GM12878 (cell line): ENCODE results near the gene CA10. TPM values are rescaled to one million over a fixed set of nuclear protein-coding genes. Genes with fewer than 3 reads are reported as not detected.

Experiments
- ATAC-seq: fragments of 200-7000 bp; cut with Tn5 transposase; 3 replicates; pipeline ENCODE4 v1.9.1; 2020; ENCODE audit warnings: mild to moderate bottlenecking, moderate library complexity
- BruUV-seq: library from RNA; stranded (reverse); fragments of 400-500 nt; replicated peaks from 2 replicates; lab custom pipeline; 2021; lab: Mats Ljungman, UMichigan
- CTCF ChIA-PET: fragments of 300-600 bp; sonication (Branson Sonifier 250); formaldehyde crosslinking; extraction: SDS; loops from one replicate; lab custom pipeline; 2021; ENCODE audit warnings: inconsistent platforms; lab: Yijun Ruan, JAX
- POLR2A ChIA-PET: fragments of 350-600 bp; formaldehyde crosslinking; extraction: SDS; loops from one replicate; lab custom pipeline; 2021; ENCODE audit warnings: inconsistent platforms; lab: Charles Lee
- RAD21 ChIA-PET: fragments of 300-600 bp; sonication (Branson Sonifier 250); formaldehyde crosslinking; loops from one replicate; lab custom pipeline; 2023; ENCODE audit warnings: antibody characterized with exemption; ENCODE audit not compliant: unreplicated experiment; lab: Charles Lee
- SMC1A ChIA-PET: fragments of 300-600 bp; sonication (Branson Sonifier 250); formaldehyde crosslinking; loops from one replicate; lab custom pipeline; 2023; ENCODE audit not compliant: unreplicated experiment, uncharacterized antibody; lab: Charles Lee
- DNase-seq: peaks from one replicate; pipeline ENCODE4 v3.0.0-alpha.2; 2011; ENCODE audit warnings: low read depth, low spot score
- FAIRE-seq: peaks from 3 replicates; lab custom pipeline; 2011; peaks lifted over from hg19 to GRCh38; lab: Jason Lieb, UNC
- H2AFZ ChIP-seq: 2 replicates; pipeline ENCODE4 v1.6.0; 2011; ENCODE audit warnings: low read depth, low read length, control low read depth; ENCODE audit not compliant: control insufficient read depth
- H3K27ac ChIP-seq: 2 replicates; pipeline ENCODE4 v1.5.1; 2011; ENCODE audit warnings: control low read depth; ENCODE audit not compliant: control insufficient read depth, insufficient read depth
- H3K27me3 ChIP-seq, 2 experiments: replicated peaks in 1 of 2; 2 replicates each; pipeline versions ENCODE4 v1.6.0 to v1.6.1; 2011; ENCODE audit warnings: low read length in 1 of 2; ENCODE audit not compliant: control insufficient read depth in 2 of 2, insufficient read depth in 2 of 2
- H3K36me3 ChIP-seq, 2 experiments: 2 replicates each; pipeline ENCODE4 v1.5.1; 2011; ENCODE audit warnings: low read length in 1 of 2; ENCODE audit not compliant: control insufficient read depth in 2 of 2, insufficient read depth in 2 of 2
- H3K4me1 ChIP-seq: 2 replicates; pipeline ENCODE4 v1.6.1; 2011; ENCODE audit warnings: mild to moderate bottlenecking, low read length, moderate library complexity, mixed read lengths; ENCODE audit not compliant: control insufficient read depth, insufficient read depth
- H3K4me2 ChIP-seq: 2 replicates; pipeline ENCODE4 v1.6.0; 2011; ENCODE audit warnings: control low read depth; ENCODE audit not compliant: control insufficient read depth, insufficient read depth
- H3K4me3 ChIP-seq: fragments of 200-600 bp; sonication (generic); 2 replicates; pipeline ENCODE4 v1.5.1; 2016
- H3K79me2 ChIP-seq: 2 replicates; pipeline ENCODE4 v1.6.0; 2011; ENCODE audit warnings: low read length; ENCODE audit not compliant: control insufficient read depth, insufficient read depth
- H3K9ac ChIP-seq: 2 replicates; pipeline ENCODE4 v1.8.0; 2011; ENCODE audit warnings: low read length, control low read depth, mixed read lengths; ENCODE audit not compliant: control insufficient read depth, insufficient read depth
- H3K9me3 ChIP-seq: replicated peaks from 3 replicates; pipeline ENCODE4 v1.5.1; 2011; ENCODE audit warnings: mild to moderate bottlenecking, low read length; ENCODE audit not compliant: control insufficient read depth, insufficient read depth
- H4K20me1 ChIP-seq: 2 replicates; pipeline ENCODE4 v1.6.0; 2011; ENCODE audit not compliant: control insufficient read depth, insufficient read depth
- BCL11A ChIP-seq: IDR thresholded peaks from 2 replicates; pipeline ENCODE4 v1.6.1; 2011; ENCODE audit warnings: low read depth, low read length
- CHD2 ChIP-seq: IDR thresholded peaks from 2 replicates; pipeline ENCODE4 v1.6.1; 2011; ENCODE audit warnings: low read depth, low read length, improper control_type of control experiment, borderline replicate concordance
- EED ChIP-seq: sonication (generic); IDR thresholded peaks from 2 replicates; pipeline ENCODE4 v1.6.1; 2016; ENCODE audit warnings: antibody characterized with exemption, low read depth
- GABPA ChIP-seq: IDR thresholded peaks from 2 replicates; pipeline ENCODE4 v1.6.1; 2014; ENCODE audit warnings: antibody characterized with exemption, low read depth, mild to moderate bottlenecking, inconsistent platforms
- HDGF ChIP-seq: fragments of 450-650 bp; IDR thresholded peaks from 2 replicates; pipeline ENCODE4 v1.6.1; 2016; ENCODE audit warnings: antibody characterized with exemption
- JUNB ChIP-seq: IDR thresholded peaks from 2 replicates; pipeline ENCODE4 v1.6.1; 2016; ENCODE audit warnings: antibody characterized with exemption, mild to moderate bottlenecking
- LARP7 ChIP-seq: fragments of 450-650 bp; IDR thresholded peaks from 2 replicates; pipeline ENCODE4 v1.6.1; 2017; ENCODE audit warnings: mild to moderate bottlenecking
- MTA2 ChIP-seq: fragments of 450-650 bp; IDR thresholded peaks from 2 replicates; pipeline ENCODE4 v1.6.1; 2016; ENCODE audit warnings: low read depth, mild to moderate bottlenecking, moderate library complexity
- MYB ChIP-seq: fragments of 150-350 bp; IDR thresholded peaks from 2 replicates; pipeline ENCODE4 v1.6.1; 2014; ENCODE audit warnings: mild to moderate bottlenecking, low read depth, low read length, borderline replicate concordance
- NFYB ChIP-seq: IDR thresholded peaks from 2 replicates; pipeline ENCODE4 v1.6.1; 2011; ENCODE audit warnings: low read depth, mild to moderate bottlenecking, low read length, improper control_type of control experiment, moderate library complexity; ENCODE audit not compliant: insufficient read depth
- PBX3 ChIP-seq: IDR thresholded peaks from 2 replicates; pipeline ENCODE4 v1.6.1; 2011; ENCODE audit warnings: mild to moderate bottlenecking, low read depth, low read length, moderate library complexity; ENCODE audit not compliant: insufficient replicate concordance
- PML ChIP-seq: IDR thresholded peaks from 2 replicates; pipeline ENCODE4 v1.6.1; 2012; ENCODE audit warnings: low read length, inconsistent platforms
- POU2F2 ChIP-seq: IDR thresholded peaks from 3 replicates; pipeline ENCODE4 v1.6.1; 2011; ENCODE audit warnings: low read depth, mild to moderate bottlenecking, low read length, borderline replicate concordance
- RELA ChIP-seq: fragments of 450-650 bp; IDR thresholded peaks from 2 replicates; pipeline ENCODE4 v1.8.0; 2014; ENCODE audit warnings: borderline replicate concordance; ENCODE audit not compliant: partially characterized antibody
- SREBF2 ChIP-seq: IDR thresholded peaks from 2 replicates; pipeline ENCODE4 v1.6.1; 2012; ENCODE audit warnings: mild to moderate bottlenecking, low read length
- SRF ChIP-seq, 2 experiments: IDR thresholded peaks; 2 replicates each; pipeline ENCODE4 v1.6.1; 2011; ENCODE audit warnings: low read depth in 2 of 2, low read length in 2 of 2, mild to moderate bottlenecking in 1 of 2, moderate library complexity in 1 of 2
- TAF1 ChIP-seq: IDR thresholded peaks from 2 replicates; pipeline ENCODE4 v1.6.1; 2011; ENCODE audit warnings: mild to moderate bottlenecking, low read depth, low read length, borderline replicate concordance
- ZNF24 ChIP-seq: fragments of 450-650 bp; IDR thresholded peaks from 2 replicates; pipeline ENCODE4 v1.6.1; 2017; ENCODE audit warnings: antibody characterized with exemption, mild to moderate bottlenecking
- WGBS: methylation state at CpG from one replicate; pipeline ENCODE4 v1.1.6; 2016; ENCODE audit warnings: low lambda C conversion rate; ENCODE audit not compliant: insufficient replicate concordance, insufficient coverage; ENCODE audit errors: missing lambda C conversion rate; 5-methylcytosine and 5-hydroxymethylcytosine counted together
- in situ Hi-C: fragments of 300-500 bp; cut with MboI; formaldehyde crosslinking; loops from 9 replicates; pipeline ENCODE4 v1.14.3; 2018; ENCODE audit warnings: mixed read lengths
- intact Hi-C: fragments of 100-400 bp; cut with micrococcal nuclease; formaldehyde crosslinking; loops from one replicate; pipeline ENCODE4 v1.14.2; 2022; ENCODE audit not compliant: unreplicated experiment
- polyA plus RNA-seq, 11 experiments: library from polyadenylated mRNA; depleted of rRNA in 4 of 11; unstranded in 6 of 11; stranded (reverse) in 5 of 11; fragments of >200 nt; fragmentation: Nextera tagmentation in 4 of 11; fragmentation: Illumina TruSeq in 1 of 11; extraction: Ambion mirVana in 4 of 11; extraction: Trizol in 1 of 11; gene quantifications; 1 replicate in 1 of 11; 2 replicates in 10 of 11; pipeline versions ENCODE4 v1.2.1 to v1.2.3, GENCODE V29; 2011 to 2016; ENCODE audit warnings: inconsistent platforms in 2 of 11, missing spikeins in 2 of 11, low read depth in 1 of 11
- total RNA-seq, 4 experiments: library from RNA; depleted of rRNA in 3 of 4; stranded (reverse); fragments of >200 nt in 3 of 4; fragmentation: Illumina TruSeq in 1 of 4; extraction: Trizol in 1 of 4; gene quantifications; 2 replicates each; pipeline versions ENCODE4 v1.2.1 to v1.2.3, GENCODE V29; 2013 to 2021
- TF ChIP-seq, protein P1 (sequence below): IDR thresholded peaks from 2 replicates; pipeline ENCODE4 v1.6.1; 2012; ENCODE audit warnings: improper control_type of control experiment, low read depth, low read length; ENCODE audit not compliant: insufficient replicate concordance

Gene CA10
- total and polyA plus RNA-seq, 10 of the 15 experiments (the other 5 are each of a cell fraction or from before 2014, with no cell fraction given): not detected

- TF ChIP-seq POU2F2 (no peak), RELA (no peak), GABPA (no peak), HDGF (no peak), TAF1 (no peak), MTA2 (no peak), CHD2 (no peak), SREBF2 (no peak), JUNB (no peak), LARP7 (no peak), BCL11A (no peak), ZNF24 (no peak), PML (no peak), PBX3 (no peak), NFYB (no peak), MYB (no peak), SRF (IDR thresholded peaks at IDR 0.05; ENCODE audit: low read depth in 2 of 2, low read length in 2 of 2) (no peak), EED (no peak)
- TF ChIP-seq, protein P1, sequence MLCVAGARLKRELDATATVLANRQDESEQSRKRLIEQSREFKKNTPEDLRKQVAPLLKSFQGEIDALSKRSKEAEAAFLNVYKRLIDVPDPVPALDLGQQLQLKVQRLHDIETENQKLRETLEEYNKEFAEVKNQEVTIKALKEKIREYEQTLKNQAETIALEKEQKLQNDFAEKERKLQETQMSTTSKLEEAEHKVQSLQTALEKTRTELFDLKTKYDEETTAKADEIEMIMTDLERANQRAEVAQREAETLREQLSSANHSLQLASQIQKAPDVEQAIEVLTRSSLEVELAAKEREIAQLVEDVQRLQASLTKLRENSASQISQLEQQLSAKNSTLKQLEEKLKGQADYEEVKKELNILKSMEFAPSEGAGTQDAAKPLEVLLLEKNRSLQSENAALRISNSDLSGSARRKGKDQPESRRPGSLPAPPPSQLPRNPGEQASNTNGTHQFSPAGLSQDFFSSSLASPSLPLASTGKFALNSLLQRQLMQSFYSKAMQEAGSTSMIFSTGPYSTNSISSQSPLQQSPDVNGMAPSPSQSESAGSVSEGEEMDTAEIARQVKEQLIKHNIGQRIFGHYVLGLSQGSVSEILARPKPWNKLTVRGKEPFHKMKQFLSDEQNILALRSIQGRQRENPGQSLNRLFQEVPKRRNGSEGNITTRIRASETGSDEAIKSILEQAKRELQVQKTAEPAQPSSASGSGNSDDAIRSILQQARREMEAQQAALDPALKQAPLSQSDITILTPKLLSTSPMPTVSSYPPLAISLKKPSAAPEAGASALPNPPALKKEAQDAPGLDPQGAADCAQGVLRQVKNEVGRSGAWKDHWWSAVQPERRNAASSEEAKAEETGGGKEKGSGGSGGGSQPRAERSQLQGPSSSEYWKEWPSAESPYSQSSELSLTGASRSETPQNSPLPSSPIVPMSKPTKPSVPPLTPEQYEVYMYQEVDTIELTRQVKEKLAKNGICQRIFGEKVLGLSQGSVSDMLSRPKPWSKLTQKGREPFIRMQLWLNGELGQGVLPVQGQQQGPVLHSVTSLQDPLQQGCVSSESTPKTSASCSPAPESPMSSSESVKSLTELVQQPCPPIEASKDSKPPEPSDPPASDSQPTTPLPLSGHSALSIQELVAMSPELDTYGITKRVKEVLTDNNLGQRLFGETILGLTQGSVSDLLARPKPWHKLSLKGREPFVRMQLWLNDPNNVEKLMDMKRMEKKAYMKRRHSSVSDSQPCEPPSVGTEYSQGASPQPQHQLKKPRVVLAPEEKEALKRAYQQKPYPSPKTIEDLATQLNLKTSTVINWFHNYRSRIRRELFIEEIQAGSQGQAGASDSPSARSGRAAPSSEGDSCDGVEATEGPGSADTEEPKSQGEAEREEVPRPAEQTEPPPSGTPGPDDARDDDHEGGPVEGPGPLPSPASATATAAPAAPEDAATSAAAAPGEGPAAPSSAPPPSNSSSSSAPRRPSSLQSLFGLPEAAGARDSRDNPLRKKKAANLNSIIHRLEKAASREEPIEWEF: no peak
- 9% methylated on average over 5 of the region's 5 CpGs for WGBS
- Histone ChIP-seq H3K36me3 (no peaks in the 10 kb centered on the region), H2AFZ (no peak overlapping the region), H3K79me2 (no peaks in the 10 kb centered on the region), H3K27me3 (no peaks in the 10 kb centered on the region), H3K4me3 (no peak overlapping the region), H3K9ac (no peak overlapping the region), H3K27ac (no peak overlapping the region), H3K4me1 (no peaks in the 10 kb centered on the region), H3K4me2 (no peak overlapping the region), H3K9me3 (no peaks in the 10 kb centered on the region), H4K20me1 (no peaks in the 10 kb centered on the region)
- ChIA-PET CTCF (no interaction called here), POLR2A (no interaction called here), SMC1A (no interaction called here), RAD21 (no interaction called here)
- DNase-seq (no peak), ATAC-seq (no peak), FAIRE-seq (no peak)
- in situ Hi-C loops (no loop called here), intact Hi-C loops (no loop called here)
- no TSS peak for BruUV-seq
Measured at GRCh38 chr17:51653878-51654277, 504.6 kb downstream of the CA10 start.
